K562 (cell line): ENCODE measurements around the gene CABP2. TPM values are rescaled to one million over a fixed set of nuclear protein-coding genes. Genes with fewer than 3 reads are reported as not detected.

Experiments used
- ATAC-seq: fragments of 200-7000 bp; cut with Tn5 transposase; 3 replicates; pipeline ENCODE4 v1.9.1; 2020; ENCODE audit warnings: moderate library complexity
- BruUV-seq: library from RNA; stranded (reverse); fragments of 400-500 nt; replicated peaks from 2 replicates; lab custom pipeline; 2021; lab: Mats Ljungman, UMichigan
- CTCF ChIA-PET: fragments of 300-600 bp; formaldehyde crosslinking; extraction: SDS; loops from one replicate; lab custom pipeline; 2021; ENCODE audit warnings: low intra/inter-chr PET ratio; lab: Yijun Ruan, JAX
- POLR2A ChIA-PET: fragments of 300-600, 350-650 bp; sonication (Branson Sonifier 250); formaldehyde crosslinking; extraction: SDS; loops from one replicate; lab custom pipeline; 2021; ENCODE audit warnings: antibody characterized with exemption, inconsistent platforms; lab: Yijun Ruan, JAX
- DNase-seq, 4 experiments: peaks; one replicate each; pipeline versions ENCODE4 v3.0.0 to v3.0.0-alpha.2; 2011 to 2018; ENCODE audit warnings: low spot score in 3 of 4, mixed read lengths in 3 of 4; ENCODE audit errors: extremely low read depth in 1 of 4
- FAIRE-seq: peaks from 2 replicates; lab custom pipeline; 2011; peaks lifted over from hg19 to GRCh38; lab: Jason Lieb, UNC
- H2AFZ ChIP-seq: 2 replicates; pipeline ENCODE4 v1.6.0; 2011; ENCODE audit warnings: low read depth, low read length, control low read depth, inconsistent platforms
- H3K27ac ChIP-seq: fragments of 200-600 bp; 3 replicates; pipeline ENCODE4 v1.8.0; 2011; ENCODE audit warnings: low read depth, mild to moderate bottlenecking, control low read depth, inconsistent platforms, low read length, moderate library complexity, mixed read lengths; ENCODE audit errors: extremely low read depth
- H3K27me3 ChIP-seq, 2 experiments: fragments of 300-600 bp in 1 of 2; 2 replicates in 1 of 2; 3 replicates in 1 of 2; pipeline versions ENCODE4 v1.6.0 to v1.8.0; 2011; ENCODE audit warnings: inconsistent platforms in 2 of 2, low read length in 2 of 2, mild to moderate bottlenecking in 1 of 2, mixed read lengths in 1 of 2, moderate library complexity in 1 of 2; ENCODE audit not compliant: control insufficient read depth in 2 of 2, insufficient read depth in 2 of 2
- H3K36me3 ChIP-seq: fragments of 300-600 bp; 3 replicates; pipeline ENCODE4 v1.8.0; 2011; ENCODE audit warnings: mild to moderate bottlenecking, low read length, inconsistent platforms; ENCODE audit not compliant: control insufficient read depth, insufficient read depth
- H3K4me1 ChIP-seq, 2 experiments: fragments of 200-600 bp in 1 of 2; replicated peaks in 1 of 2; 2 replicates in 1 of 2; 3 replicates in 1 of 2; pipeline versions ENCODE4 v1.5.1 to v1.8.0; 2011; ENCODE audit warnings: inconsistent platforms in 2 of 2, low read length in 2 of 2, mild to moderate bottlenecking in 1 of 2, mixed read lengths in 1 of 2, moderate library complexity in 1 of 2; ENCODE audit not compliant: control insufficient read depth in 2 of 2, insufficient read depth in 2 of 2
- H3K4me2 ChIP-seq: 2 replicates; pipeline ENCODE4 v1.6.1; 2011; ENCODE audit warnings: low read length, control low read depth, inconsistent platforms, mixed read lengths; ENCODE audit not compliant: insufficient read depth
- H3K4me3 ChIP-seq: fragments of 200-600 bp; sonication (generic), shearing (Covaris generic); 2 replicates; pipeline ENCODE4 v1.5.1; 2016; ENCODE audit warnings: control low read depth, inconsistent platforms
- H3K79me2 ChIP-seq: fragments of 200-600 bp; 3 replicates; pipeline ENCODE4 v1.8.0; 2011; ENCODE audit warnings: low read length, inconsistent platforms; ENCODE audit not compliant: control insufficient read depth, insufficient read depth
- H3K9ac ChIP-seq, 2 experiments: 2 replicates each; pipeline versions ENCODE4 v1.6.0 to v1.6.1; 2011; ENCODE audit warnings: low read depth in 2 of 2, low read length in 2 of 2, control low read depth in 1 of 2, inconsistent platforms in 1 of 2, mild to moderate bottlenecking in 1 of 2, mixed read lengths in 1 of 2; ENCODE audit not compliant: insufficient read depth in 1 of 2
- H3K9me1 ChIP-seq: one replicate; pipeline ENCODE4 v1.6.0; 2011; ENCODE audit warnings: inconsistent platforms, mild to moderate bottlenecking, low read length, moderate library complexity; ENCODE audit not compliant: control insufficient read depth, insufficient read depth
- H3K9me3 ChIP-seq: replicated peaks from 2 replicates; pipeline ENCODE4 v1.5.1; 2011; ENCODE audit warnings: low read depth, low read length, inconsistent platforms; ENCODE audit not compliant: control insufficient read depth, insufficient read depth
- H4K20me1 ChIP-seq: replicated peaks from 2 replicates; pipeline ENCODE4 v1.6.1; 2011; ENCODE audit warnings: low read length, inconsistent platforms, mixed read lengths; ENCODE audit not compliant: control insufficient read depth, insufficient read depth
- REST ChIP-seq, 2 experiments: fragments of 450-650 bp; formaldehyde crosslinking in 1 of 2; IDR thresholded peaks; 2 replicates each; pipeline versions ENCODE4 v1.4.0 to v1.6.1; 2014 to 2020; ENCODE audit warnings: mild to moderate bottlenecking in 2 of 2, borderline replicate concordance in 1 of 2, low read depth in 1 of 2
- ZNF717 ChIP-seq: fragments of 250-450 bp; sonication (Bioruptor Pico); IDR thresholded peaks from 2 replicates; pipeline ENCODE4 v1.5.0; 2021
- WGBS: fragments of 100-300 bp; shearing (Covaris generic); methylation state at CpG from one replicate; pipeline ENCODE4 v1.1.6; 2016; ENCODE audit warnings: low coverage, mixed read lengths; ENCODE audit not compliant: insufficient coverage; ENCODE audit errors: missing lambda C conversion rate; 5-methylcytosine and 5-hydroxymethylcytosine counted together
- in situ Hi-C: fragments of 300-500 bp; cut with MboI; formaldehyde crosslinking; loops from 4 replicates; pipeline ENCODE4 v1.15.0; 2018; ENCODE audit warnings: inconsistent platforms, mixed read lengths
- intact Hi-C: fragments of 100-400 bp; cut with micrococcal nuclease; formaldehyde crosslinking; loops from 2 replicates; pipeline ENCODE4 v1.14.2; 2022
- polyA plus RNA-seq, 8 experiments: library from polyadenylated mRNA; depleted of rRNA in 4 of 8; stranded (reverse) in 5 of 8; unstranded in 3 of 8; fragments of >200 nt; fragmentation: Nextera tagmentation in 2 of 8; fragmentation: Illumina TruSeq in 1 of 8; extraction: Ambion mirVana in 2 of 8; extraction: Trizol in 1 of 8; gene quantifications; 2 replicates each; pipeline versions ENCODE4 v1.2.1 to v1.2.3, GENCODE V29; 2011 to 2014; ENCODE audit warnings: inconsistent platforms in 1 of 8, missing spikeins in 1 of 8
- total RNA-seq, 7 experiments: library from RNA; depleted of rRNA in 6 of 7; stranded (reverse); fragments of >200 nt in 6 of 7; fragmentation: Illumina TruSeq in 2 of 7; extraction: Trizol in 2 of 7; gene quantifications; 2 replicates each; pipeline versions ENCODE4 v1.2.1 to v1.2.3, GENCODE V29; 2011 to 2021; ENCODE audit warnings: low replicate concordance in 1 of 7

Gene CABP2
- total and polyA plus RNA-seq, 9 of the 15 experiments (the other 6 are each of a cell fraction or from before 2014, with no cell fraction given), result not detected

DNA sequence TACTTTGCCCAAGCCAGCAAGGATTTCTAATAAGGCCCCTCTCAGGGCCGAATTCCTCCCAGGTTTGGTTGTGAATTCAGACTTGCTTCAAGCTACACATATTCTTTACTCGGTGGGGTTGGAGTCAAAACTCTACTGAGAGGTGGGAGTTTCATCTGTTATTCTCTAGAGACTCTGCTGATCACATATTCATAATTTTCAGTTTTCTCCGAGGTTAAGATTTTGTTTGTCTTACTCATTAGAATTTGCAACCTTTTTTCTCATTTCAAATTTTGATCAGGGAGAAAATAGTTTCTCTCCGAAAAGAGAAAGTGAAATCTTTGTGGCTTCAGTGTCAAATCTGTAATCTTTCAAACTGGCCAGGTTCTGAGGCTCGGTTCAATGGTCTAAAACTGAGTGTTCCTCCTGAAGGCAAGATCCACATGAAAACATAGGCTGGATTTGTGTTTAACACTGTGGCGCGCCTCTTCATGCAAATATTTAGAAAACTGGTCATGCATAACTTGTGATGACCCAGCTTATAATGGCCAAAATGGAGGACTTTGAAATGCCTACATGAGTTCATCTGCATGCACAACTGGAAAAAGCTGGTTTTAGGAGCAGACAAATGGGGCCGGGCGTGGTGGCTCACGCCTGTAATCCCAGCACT is 38.8 kb upstream of the CABP2 start:
- H3K27me3 ChIP-seq, result no peaks in the 10 kb centered on the region; a peak in 1 of 5 replicates
- H3K9me3 ChIP-seq, result no peaks in the 10 kb centered on the region
- ATAC-seq (no peak), DNase-seq (no peak), FAIRE-seq (no peak)
- H3K4me1 ChIP-seq, result peaks cover 9 to 15% of the 10 kb centered on the region in 2 experiments; a peak in 3 of 5 replicates
- no peaks in the 10 kb centered on the region for H3K79me2 ChIP-seq
- WGBS, result 50% methylated on average over 10 of the region's 10 CpGs
- no TSS peak for BruUV-seq
- intact Hi-C loops, result no loop called here
- no peak overlapping the region for H3K4me2 ChIP-seq
- ChIA-PET POLR2A (interaction anchor here (1.6 kb wide), 1 partner anchor 11 kb away, joined by 4 read pairs; no protein-coding TSS in a partner anchor), CTCF (no interaction called here)
- H3K9ac ChIP-seq, result no peak overlapping the region
- H3K36me3 ChIP-seq, result no peaks in the 10 kb centered on the region
- H3K27ac ChIP-seq, result no peak overlapping the region
- H3K4me3 ChIP-seq, result no peak overlapping the region
- peak; percentile 57 for TF ChIP-seq REST (IDR thresholded peaks at IDR 0.05; ENCODE audit: borderline replicate concordance)
- TF ChIP-seq REST (CRISPR knock-in tag; IDR thresholded peaks at IDR 0.05; ENCODE audit: low read depth), result no peak
- TF ChIP-seq ZNF717, result no peak
- in situ Hi-C loops, result no loop called here
- peak overlapping the region; percentile 18; the same call in 1 of the 2 replicates for H2AFZ ChIP-seq
- H4K20me1 ChIP-seq, result no peaks in the 10 kb centered on the region
- no peaks in the 10 kb centered on the region for H3K9me1 ChIP-seq
